Natural killer cell (primary cell): ENCODE measurements around the gene IL17RB. TPM values are rescaled to one million over a fixed set of nuclear protein-coding genes. Genes with fewer than 3 reads are reported as not detected.

ENCODE experiments used
- ATAC-seq, 3 donors: fragments of 150-1000 bp in 2 of 3; fragments of 200-7000 bp in 1 of 3; cut with Tn5 transposase; 1 replicate in 1 of 3; 2 replicates in 2 of 3; pipeline ENCODE4 v1.10.0; 2021; ENCODE audit warnings: mild to moderate bottlenecking in 2 of 3, moderate library complexity in 2 of 3
- DNase-seq, 2 donors: peaks; one replicate each; pipeline versions ENCODE4 v3.0.0 to v3.0.0-alpha.2; 2013 to 2021; ENCODE audit warnings: mixed read lengths in 1 of 2
- H3K27ac ChIP-seq: one replicate; pipeline ENCODE4 v1.5.1; 2013; ENCODE audit warnings: mild to moderate bottlenecking, low read length
- H3K27me3 ChIP-seq: one replicate; pipeline ENCODE4 v1.6.1; 2013; ENCODE audit warnings: low read length; ENCODE audit not compliant: control insufficient read depth, insufficient read depth
- H3K36me3 ChIP-seq: one replicate; pipeline ENCODE4 v1.6.1; 2013; ENCODE audit warnings: low read length; ENCODE audit not compliant: control insufficient read depth, insufficient read depth
- H3K4me1 ChIP-seq: one replicate; pipeline ENCODE4 v1.6.1; 2013; ENCODE audit warnings: low read length; ENCODE audit not compliant: control insufficient read depth, insufficient read depth
- H3K4me3 ChIP-seq: one replicate; pipeline ENCODE4 v1.5.1; 2013; ENCODE audit warnings: low read length
- H3K9me3 ChIP-seq: one replicate; pipeline ENCODE4 v1.6.1; 2013; ENCODE audit warnings: low read length; ENCODE audit not compliant: control insufficient read depth, insufficient read depth
- H3K27ac Mint-ChIP-seq, 2 donors: one replicate each; pipeline ENCODE4 v1.8.0; 2022; ENCODE audit warnings: mild to moderate bottlenecking in 2 of 2, mixed read lengths in 2 of 2, moderate library complexity in 1 of 2
- H3K27me3 Mint-ChIP-seq, 2 donors: one replicate each; pipeline ENCODE4 v1.8.0; 2022; ENCODE audit warnings: low read depth in 2 of 2, mixed read lengths in 2 of 2
- H3K36me3 Mint-ChIP-seq: one replicate; pipeline ENCODE4 v1.8.0; 2022; ENCODE audit warnings: mixed read lengths
- H3K4me1 Mint-ChIP-seq, 2 donors: one replicate each; pipeline ENCODE4 v1.8.0; 2022; ENCODE audit warnings: mixed read lengths in 2 of 2
- H3K4me3 Mint-ChIP-seq: one replicate; pipeline ENCODE4 v1.8.0; 2022; ENCODE audit warnings: mild to moderate bottlenecking, moderate library complexity, mixed read lengths
- H3K9me3 Mint-ChIP-seq, 2 donors: one replicate each; pipeline ENCODE4 v1.8.0; 2022; ENCODE audit warnings: mixed read lengths in 2 of 2
- WGBS: methylation state at CpG from one replicate; pipeline ENCODE4 v1.1.7; 2013; ENCODE audit warnings: missing lambda C conversion rate; ENCODE audit not compliant: insufficient coverage; 5-methylcytosine and 5-hydroxymethylcytosine counted together
- intact Hi-C: fragments of 100-400 bp; cut with micrococcal nuclease; formaldehyde crosslinking; loops from one replicate; pipeline ENCODE4 v1.14.2; 2022
- total RNA-seq, 4 donors: library from RNA; stranded (reverse); fragments of 120-200 nt in 1 of 4; gene quantifications; one replicate each; pipeline versions ENCODE4 v1.2.3 to v1.2.4, GENCODE V29; 2013 to 2022
- TF ChIP-seq, protein P1 (sequence below): fragments of 200-600 bp; IDR thresholded peaks from one replicate; pipeline ENCODE4 v1.8.0; 2022; ENCODE audit warnings: antibody characterized with exemption

Gene IL17RB
- total RNA-seq, 3 donors from 2014 or later (not counting 1 experiment from before 2014, with no cell fraction given): 0.25 TPM; not detected in 2

DNA sequence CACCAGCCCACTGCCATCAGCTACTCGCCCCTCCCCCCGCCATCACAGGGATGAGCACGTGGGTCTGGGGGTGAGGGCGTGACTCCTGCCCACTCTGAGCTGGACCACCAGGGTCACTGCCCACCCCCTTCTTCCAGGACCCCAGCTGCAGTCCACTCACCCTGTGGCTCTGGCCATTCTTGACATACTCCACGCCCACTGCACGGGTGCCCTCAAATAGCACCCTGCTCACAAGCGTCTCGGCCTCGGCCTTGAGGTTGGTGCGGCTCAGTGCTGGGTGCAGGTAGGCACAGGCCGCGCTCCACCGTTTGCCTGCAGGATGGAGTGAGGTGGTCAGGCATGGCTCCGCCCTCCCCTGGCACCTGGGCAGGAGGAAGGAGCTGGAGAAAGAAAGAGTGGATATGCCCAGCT, 24.0 kb upstream of the IL17RB start:
- Mint-ChIP-seq H3K4me1 (no peaks in the 10 kb centered on the region), H3K27me3 (peaks cover 0 to 8% of the 10 kb centered on the region in 2 donors), H3K9me3 (no peaks in the 10 kb centered on the region), H3K36me3 (no peaks in the 10 kb centered on the region), H3K27ac (no peak overlapping the region), H3K4me3 (no peak overlapping the region)
- TF ChIP-seq, protein P1, sequence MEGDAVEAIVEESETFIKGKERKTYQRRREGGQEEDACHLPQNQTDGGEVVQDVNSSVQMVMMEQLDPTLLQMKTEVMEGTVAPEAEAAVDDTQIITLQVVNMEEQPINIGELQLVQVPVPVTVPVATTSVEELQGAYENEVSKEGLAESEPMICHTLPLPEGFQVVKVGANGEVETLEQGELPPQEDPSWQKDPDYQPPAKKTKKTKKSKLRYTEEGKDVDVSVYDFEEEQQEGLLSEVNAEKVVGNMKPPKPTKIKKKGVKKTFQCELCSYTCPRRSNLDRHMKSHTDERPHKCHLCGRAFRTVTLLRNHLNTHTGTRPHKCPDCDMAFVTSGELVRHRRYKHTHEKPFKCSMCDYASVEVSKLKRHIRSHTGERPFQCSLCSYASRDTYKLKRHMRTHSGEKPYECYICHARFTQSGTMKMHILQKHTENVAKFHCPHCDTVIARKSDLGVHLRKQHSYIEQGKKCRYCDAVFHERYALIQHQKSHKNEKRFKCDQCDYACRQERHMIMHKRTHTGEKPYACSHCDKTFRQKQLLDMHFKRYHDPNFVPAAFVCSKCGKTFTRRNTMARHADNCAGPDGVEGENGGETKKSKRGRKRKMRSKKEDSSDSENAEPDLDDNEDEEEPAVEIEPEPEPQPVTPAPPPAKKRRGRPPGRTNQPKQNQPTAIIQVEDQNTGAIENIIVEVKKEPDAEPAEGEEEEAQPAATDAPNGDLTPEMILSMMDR: no peak
- WGBS: 91% methylated on average over 14 of the region's 14 CpGs
- ATAC-seq (no peak), DNase-seq (no peak)
- H3K9me3 ChIP-seq: no peaks in the 10 kb centered on the region
- H3K4me3 ChIP-seq: no peak overlapping the region
- H3K27ac ChIP-seq: no peak overlapping the region
- H3K27me3 ChIP-seq: no peaks in the 10 kb centered on the region
- intact Hi-C loops: no loop called here
- no peaks in the 10 kb centered on the region for H3K36me3 ChIP-seq
- H3K4me1 ChIP-seq: no peaks in the 10 kb centered on the region

DNA sequence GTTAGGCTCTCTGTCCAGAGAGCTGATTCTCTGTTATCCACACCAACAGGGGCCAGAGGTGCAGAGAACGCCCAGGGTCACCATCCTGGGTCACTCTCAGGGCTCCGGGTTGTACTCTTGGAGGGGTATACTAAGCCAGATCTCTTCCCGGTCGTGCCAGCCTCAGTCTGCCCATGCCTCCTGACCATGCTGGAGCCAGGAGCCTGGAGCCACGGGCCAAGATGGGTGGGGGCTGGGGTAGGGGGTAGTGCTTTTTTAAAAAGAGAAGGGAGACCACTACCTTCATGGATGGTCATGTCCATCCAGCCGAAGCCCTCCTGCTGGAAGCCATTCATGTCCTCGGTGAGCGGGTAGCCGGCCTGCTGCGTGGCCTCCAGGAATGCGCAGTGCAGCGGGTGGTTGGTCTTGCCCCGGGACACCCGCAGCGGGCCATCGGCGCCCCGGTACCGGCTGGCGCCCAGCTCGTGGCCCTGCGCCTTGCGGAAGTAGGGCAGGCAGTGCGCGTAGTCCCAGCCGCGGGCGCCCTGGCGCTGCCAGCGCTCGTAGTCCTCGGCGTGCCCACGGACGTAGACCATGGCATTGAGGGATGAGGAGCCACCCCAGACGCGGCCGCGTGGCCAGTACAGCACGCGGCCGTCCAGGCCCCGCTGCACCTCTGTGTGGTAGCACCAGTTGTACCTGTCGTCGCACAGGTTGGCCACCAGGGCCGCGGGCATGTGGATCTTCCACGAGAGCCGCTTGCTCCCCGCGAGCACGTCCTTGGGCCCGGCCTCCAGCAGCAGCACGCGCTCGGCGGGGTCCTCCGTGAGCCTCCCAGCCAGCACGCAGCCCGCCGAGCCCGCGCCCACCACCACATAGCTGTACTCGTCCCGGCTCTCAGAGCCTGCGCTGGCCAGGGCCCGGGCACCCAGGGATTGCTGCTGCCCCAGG, 23.1 kb upstream of the IL17RB start:
- WGBS: 97% methylated on average over 67 of the region's 67 CpGs
- ATAC-seq (no peak), DNase-seq (no peak)
- no peak overlapping the region for H3K4me3 Mint-ChIP-seq
- TF ChIP-seq, protein P1: no peak
- no peaks in the 10 kb centered on the region for H3K9me3 ChIP-seq
- H3K27ac ChIP-seq: no peak overlapping the region
- no peaks in the 10 kb centered on the region for H3K9me3 Mint-ChIP-seq
- intact Hi-C loops: no loop called here
- H3K27ac Mint-ChIP-seq: no peak overlapping the region
- no peaks in the 10 kb centered on the region for H3K36me3 Mint-ChIP-seq
- no peaks in the 10 kb centered on the region for H3K36me3 ChIP-seq
- H3K4me1 Mint-ChIP-seq: no peaks in the 10 kb centered on the region
- no peaks in the 10 kb centered on the region for H3K27me3 ChIP-seq
- no peaks in the 10 kb centered on the region for H3K4me1 ChIP-seq
- H3K27me3 Mint-ChIP-seq: peaks cover 0 to 5% of the 10 kb centered on the region in 2 donors
- H3K4me3 ChIP-seq: no peak overlapping the region

DNA sequence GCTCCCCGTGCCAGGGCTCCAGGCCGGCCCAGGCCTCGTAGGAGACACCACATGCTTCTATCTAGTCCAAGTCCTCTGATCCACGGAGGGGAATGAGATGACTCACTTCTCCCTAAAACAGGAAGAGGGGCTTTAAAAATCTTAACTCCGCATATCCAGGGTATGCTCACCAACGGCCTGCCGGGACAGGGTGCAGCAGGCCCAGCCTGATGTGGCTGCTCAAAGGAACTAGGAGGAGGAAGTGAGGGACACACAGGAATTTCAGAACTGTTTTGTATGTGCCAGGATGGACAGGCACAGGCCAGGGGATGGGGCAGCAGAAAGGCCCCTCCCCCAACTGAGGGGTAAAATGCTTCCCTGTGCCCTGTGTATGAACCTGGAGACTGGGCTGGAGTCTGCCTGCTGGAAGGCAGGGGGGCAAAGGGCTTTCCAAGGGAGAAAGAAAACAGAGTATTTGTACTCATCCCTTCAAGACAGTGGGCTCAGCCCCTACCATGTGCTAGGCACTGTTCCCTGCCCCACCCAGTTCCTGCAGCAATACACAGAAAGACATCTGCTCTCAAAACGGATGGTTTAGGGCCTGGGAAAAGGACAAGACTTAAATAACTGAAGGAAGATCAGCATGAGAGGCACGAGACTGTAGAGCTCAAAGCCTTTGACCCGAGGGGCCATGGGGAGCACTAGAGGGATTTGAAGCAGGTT, 22.3 kb upstream of the IL17RB start:
- no peaks in the 10 kb centered on the region for H3K4me1 Mint-ChIP-seq
- H3K27me3 Mint-ChIP-seq: peaks cover 0 to 8% of the 10 kb centered on the region in 2 donors
- TF ChIP-seq, protein P1: no peak
- no peak for DNase-seq
- no peaks in the 10 kb centered on the region for H3K36me3 Mint-ChIP-seq
- Histone ChIP-seq H3K27me3 (no peaks in the 10 kb centered on the region), H3K4me1 (no peaks in the 10 kb centered on the region), H3K36me3 (no peaks in the 10 kb centered on the region), H3K27ac (no peak overlapping the region), H3K4me3 (no peak overlapping the region), H3K9me3 (no peaks in the 10 kb centered on the region)
- no peak for ATAC-seq
- H3K4me3 Mint-ChIP-seq: no peak overlapping the region
- intact Hi-C loops: no loop called here
- no peak overlapping the region for H3K27ac Mint-ChIP-seq
- WGBS: 92% methylated on average over 10 of the region's 10 CpGs
- H3K9me3 Mint-ChIP-seq: no peaks in the 10 kb centered on the region
